Measurements from ENCODE around the gene PADI1. TPM values are rescaled to one million over a fixed set of nuclear protein-coding genes. Genes with fewer than 3 reads are reported as not detected.

PADI1 gene
- total RNA-seq, 4 donors from 2014 or later = 3.2 to 24.2 (median 6.6) TPM

- DNase-seq (ENCODE audit: low spot score in 2 of 2) = no peak
- 83 to 97% methylated on average over 3 of the region's 3 CpGs for WGBS, 2 donors
- TF ChIP-seq CTCF (IDR thresholded peaks at IDR 0.05) (no peak), POLR2A (IDR thresholded peaks at IDR 0.05) (no peak)
- intact Hi-C loops (cut with DNase I; ENCODE audit: low total_unique reads) = no loop called here
- H3K4me3 ChIP-seq (ENCODE audit: low read depth, poor library complexity, severe bottlenecking) = no peak overlapping the region
Measured at GRCh38 chr1:17290553-17290952, 85.6 kb downstream of the PADI1 start.

- WGBS, 2 donors = 35 to 38% methylated on average over 7 of the region's 7 CpGs
- TF ChIP-seq CTCF (IDR thresholded peaks at IDR 0.05) (no peak), POLR2A (IDR thresholded peaks at IDR 0.05) (no peak)
- intact Hi-C loops (cut with DNase I; ENCODE audit: low total_unique reads) = no loop called here
- no peak overlapping the region for H3K4me3 ChIP-seq (ENCODE audit: low read depth, poor library complexity, severe bottlenecking)
- no peak for DNase-seq (ENCODE audit: low spot score in 2 of 2)
Measured at GRCh38 chr1:17292299-17293160, 87.6 kb downstream of the PADI1 start.

- intact Hi-C loops (cut with DNase I; ENCODE audit: low total_unique reads) = no loop called here
- DNase-seq (ENCODE audit: low spot score in 2 of 2) = no peak
- no peak for TF ChIP-seq CTCF (IDR thresholded peaks at IDR 0.05)
- H3K4me3 ChIP-seq (ENCODE audit: low read depth, poor library complexity, severe bottlenecking) = no peak overlapping the region
- 53 to 55% methylated on average over 14 of the region's 14 CpGs for WGBS, 2 donors
Measured at GRCh38 chr1:17293681-17294425, 88.9 kb downstream of the PADI1 start.

GRCh38 chr1:17295292-17295691 lies 90.4 kb downstream of the PADI1 start:
- WGBS, 2 donors = 61 to 70% methylated on average over 4 of the region's 4 CpGs
- no peak for TF ChIP-seq POLR2A (IDR thresholded peaks at IDR 0.05)
- no peak for TF ChIP-seq CTCF (IDR thresholded peaks at IDR 0.05)
- DNase-seq (ENCODE audit: low spot score in 2 of 2) = no peak
- no peak overlapping the region for H3K4me3 ChIP-seq (ENCODE audit: low read depth, poor library complexity, severe bottlenecking)
- intact Hi-C loops (cut with DNase I; ENCODE audit: low total_unique reads) = no loop called here

Small RNA genes lying within 50 kb of the gene (microRNA-seq; reads per million reads assigned to microRNA genes)
- gene MIR3972 (ENCODE audit: borderline number of aligned reads in 1 of 2, borderline replicate concordance in 2 of 2) = 0 reads per million in 2 donors

Other genes with a start within 250 kb of the PADI1 start
- 10 to 100 TPM in 1 of 4 donors, 1 to 10 TPM in 3; 3.9 to 16.0 (median 5.4) TPM for gene MFAP2, start 224.5 kb upstream of the PADI1 start, total RNA-seq
- gene ATP13A2, start 193.2 kb upstream of the PADI1 start, total RNA-seq = 10 to 100 TPM; 22.1 to 50.2 (median 38.8) TPM
- gene SDHB, start 151.1 kb upstream of the PADI1 start, total RNA-seq = 100 to 1,000 TPM in 1 of 4 donors, 10 to 100 TPM in 3; 77.6 to 154 (median 86.2) TPM
- gene PADI2, start 85.7 kb upstream of the PADI1 start, total RNA-seq = 10 to 100 TPM in 2 of 4 donors, 1 to 10 TPM in 2; 2.2 to 26.7 (median 15.3) TPM
- 1 to 10 TPM in 1 of 4 donors, under 1 TPM in 1, not detected in 2; 0.23 to 2.1 TPM for gene PADI3, start 44.0 kb downstream of the PADI1 start, total RNA-seq
- gene PADI4, start 103.1 kb downstream of the PADI1 start, total RNA-seq = under 1 TPM in 1 of 4 donors, not detected in 3; 0.51 TPM
- not detected for gene PADI6, start 167.1 kb downstream of the PADI1 start, total RNA-seq
- 10 to 100 TPM; 62.6 to 78.5 (median 71.3) TPM for gene RCC2, start 234.5 kb downstream of the PADI1 start, total RNA-seq